OCI-LY7 (cell line): ENCODE data around the gene C12orf76. TPM values are rescaled to one million over a fixed set of nuclear protein-coding genes. Genes with fewer than 3 reads are reported as not detected.
"Not testable (repeated sequence)": the region's sequence is repeated elsewhere in the genome, so short reads cannot be mapped to it uniquely, and the experiment has no call there.

Experiments used
- BruUV-seq: library from RNA; stranded (reverse); fragments of 400-500 nt; replicated peaks from 2 replicates; lab custom pipeline; 2021; lab: Mats Ljungman, UMichigan
- CTCF ChIA-PET: fragments of 300-600 bp; sonication (Branson Sonifier 250); formaldehyde crosslinking; loops from one replicate; lab custom pipeline; 2022; ENCODE audit warnings: antibody characterized with exemption; ENCODE audit not compliant: unreplicated experiment; lab: Charles Lee
- POLR2A ChIA-PET: fragments of 300-600 bp; sonication (Branson Sonifier 250); formaldehyde crosslinking; loops from one replicate; lab custom pipeline; 2022; ENCODE audit warnings: antibody characterized with exemption; lab: Charles Lee
- DNase-seq: peaks from one replicate; pipeline ENCODE4 v3.0.0-alpha.2; 2015; ENCODE audit warnings: low spot score
- H2AFZ ChIP-seq: fragments of 200-600 bp; sonication (generic), shearing (Covaris generic); 2 replicates; pipeline ENCODE4 v1.6.1; 2014; ENCODE audit warnings: mild to moderate bottlenecking, antibody characterized with exemption, low read length, moderate library complexity
- H3K27ac ChIP-seq: fragments of 200-600 bp; sonication (generic); 2 replicates; pipeline ENCODE4 v1.5.1; 2014; ENCODE audit warnings: mixed run types, low read depth, mild to moderate bottlenecking, moderate library complexity, low read length, inconsistent platforms; ENCODE audit not compliant: poor library complexity, severe bottlenecking
- H3K36me3 ChIP-seq: fragments of 200-600 bp; sonication (generic); 2 replicates; pipeline ENCODE4 v1.6.1; 2014; ENCODE audit warnings: mild to moderate bottlenecking, antibody characterized with exemption, low read length, moderate library complexity, mixed read lengths; ENCODE audit not compliant: insufficient read depth
- H3K4me1 ChIP-seq: fragments of 200-600 bp; sonication (generic); 2 replicates; pipeline ENCODE4 v1.5.1; 2014; ENCODE audit warnings: mild to moderate bottlenecking, low read length; ENCODE audit not compliant: insufficient read depth, poor library complexity, severe bottlenecking
- H3K4me2 ChIP-seq: fragments of 200-600 bp; sonication (generic); 2 replicates; pipeline ENCODE4 v1.6.1; 2014; ENCODE audit warnings: mild to moderate bottlenecking, low read length
- H3K4me3 ChIP-seq: fragments of 200-600 bp; sonication (generic); 2 replicates; pipeline ENCODE4 v1.5.1; 2014; ENCODE audit warnings: mild to moderate bottlenecking, low read depth, low read length; ENCODE audit not compliant: poor library complexity, severe bottlenecking
- H3K79me2 ChIP-seq: fragments of 200-600 bp; sonication (generic); 2 replicates; pipeline ENCODE4 v1.6.1; 2016; ENCODE audit warnings: low read depth, mild to moderate bottlenecking, low read length, moderate library complexity, mixed read lengths; ENCODE audit not compliant: insufficient read depth
- H3K9me2 ChIP-seq: fragments of 200-600 bp; sonication (generic); 2 replicates; pipeline ENCODE4 v1.6.1; 2016; ENCODE audit warnings: mild to moderate bottlenecking, low read length, mixed read lengths; ENCODE audit not compliant: insufficient read depth
- H3K9me3 ChIP-seq: fragments of 200-600 bp; sonication (generic); 2 replicates; pipeline ENCODE4 v1.6.1; 2014; ENCODE audit warnings: mild to moderate bottlenecking, mixed run types, low read length, mixed read lengths
- H4K20me1 ChIP-seq: fragments of 200-600 bp; sonication (generic); 2 replicates; pipeline ENCODE4 v1.6.1; 2014; ENCODE audit warnings: mild to moderate bottlenecking, antibody characterized with exemption, low read length, moderate library complexity, mixed read lengths; ENCODE audit not compliant: insufficient read depth
- CTCF ChIP-seq: fragments of 200-600 bp; sonication (generic); conservative IDR thresholded peaks from 2 replicates; pipeline ENCODE4 v1.5.1; 2014; ENCODE audit warnings: mild to moderate bottlenecking, antibody characterized with exemption, low read length, moderate library complexity, mixed read lengths
- EZH2phosphoT487 ChIP-seq: fragments of 200-600 bp; sonication (generic); IDR thresholded peaks from 2 replicates; pipeline ENCODE4 v1.6.1; 2018; ENCODE audit warnings: low read depth, borderline replicate concordance, mild to moderate bottlenecking, mixed run types, antibody characterized with exemption, low read length, moderate library complexity, mixed read lengths
- intact Hi-C: fragments of 100-400 bp; cut with micrococcal nuclease; formaldehyde crosslinking; loops from one replicate; pipeline ENCODE4 v1.10.0; 2022; ENCODE audit not compliant: unreplicated experiment
- total RNA-seq, 2 experiments: library from RNA; depleted of rRNA in 1 of 2; stranded (reverse); fragments of >200 nt in 1 of 2; shearing (Covaris generic) in 1 of 2; gene quantifications; 2 replicates each; pipeline ENCODE4 v1.2.3, GENCODE V29; 2014 to 2022

Gene C12orf76
- total RNA-seq, 2 experiments from 2014 or later = 24.4 to 36.6 TPM

DNA sequence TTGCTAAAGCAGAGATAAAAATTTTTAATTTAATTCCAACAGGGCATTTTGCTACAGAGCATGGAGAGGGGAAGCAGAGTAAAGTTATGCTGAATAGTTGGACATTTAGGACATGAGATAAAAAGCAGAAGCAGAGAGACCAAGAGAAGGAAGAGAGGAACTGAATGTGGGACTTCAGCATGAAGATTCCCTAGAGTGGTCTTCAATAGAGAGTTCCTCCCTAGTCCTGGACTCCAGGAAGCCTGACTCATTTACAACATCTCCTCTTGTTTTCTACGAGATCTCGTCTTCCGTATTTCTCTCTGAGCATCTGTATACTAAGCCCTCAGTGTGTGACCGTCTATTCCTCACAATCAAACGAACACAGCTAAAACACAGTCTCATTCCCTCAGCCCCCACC lies 40.6 kb upstream of the C12orf76 start:
- H3K4me3 ChIP-seq = no peak overlapping the region
- H3K27ac ChIP-seq = no peak overlapping the region
- no peaks in the 10 kb centered on the region for H3K4me1 ChIP-seq
- ChIA-PET CTCF (no interaction called here), POLR2A (interaction anchor here (0.5 to 0.6 kb wide), 2 partner anchors 293 to 316 kb away, joined by 4 to 6 read pairs; no protein-coding TSS in a partner anchor)
- no peaks in the 10 kb centered on the region for H4K20me1 ChIP-seq
- H3K9me2 ChIP-seq = no peaks in the 10 kb centered on the region
- H3K36me3 ChIP-seq = no peaks in the 10 kb centered on the region
- no peak overlapping the region for H2AFZ ChIP-seq
- TF ChIP-seq CTCF (no peak), EZH2phosphoT487 (no peak)
- no peak for DNase-seq
- no peaks in the 10 kb centered on the region for H3K79me2 ChIP-seq
- intact Hi-C loops = no loop called here
- no peak overlapping the region for H3K4me2 ChIP-seq
- BruUV-seq = no TSS peak
- no peaks in the 10 kb centered on the region for H3K9me3 ChIP-seq

GRCh38 chr12:110088216-110088615 lies 39.9 kb upstream of the C12orf76 start:
- H3K4me3 ChIP-seq, H3K79me2 ChIP-seq, H3K4me1 ChIP-seq, DNase-seq, H3K36me3 ChIP-seq, H3K27ac ChIP-seq, CTCF ChIA-PET, H3K4me2 ChIP-seq, H3K9me2 ChIP-seq, H2AFZ ChIP-seq, H4K20me1 ChIP-seq, BruUV-seq, POLR2A ChIA-PET, H3K9me3 ChIP-seq, intact Hi-C loops: not testable (repeated sequence)

DNA sequence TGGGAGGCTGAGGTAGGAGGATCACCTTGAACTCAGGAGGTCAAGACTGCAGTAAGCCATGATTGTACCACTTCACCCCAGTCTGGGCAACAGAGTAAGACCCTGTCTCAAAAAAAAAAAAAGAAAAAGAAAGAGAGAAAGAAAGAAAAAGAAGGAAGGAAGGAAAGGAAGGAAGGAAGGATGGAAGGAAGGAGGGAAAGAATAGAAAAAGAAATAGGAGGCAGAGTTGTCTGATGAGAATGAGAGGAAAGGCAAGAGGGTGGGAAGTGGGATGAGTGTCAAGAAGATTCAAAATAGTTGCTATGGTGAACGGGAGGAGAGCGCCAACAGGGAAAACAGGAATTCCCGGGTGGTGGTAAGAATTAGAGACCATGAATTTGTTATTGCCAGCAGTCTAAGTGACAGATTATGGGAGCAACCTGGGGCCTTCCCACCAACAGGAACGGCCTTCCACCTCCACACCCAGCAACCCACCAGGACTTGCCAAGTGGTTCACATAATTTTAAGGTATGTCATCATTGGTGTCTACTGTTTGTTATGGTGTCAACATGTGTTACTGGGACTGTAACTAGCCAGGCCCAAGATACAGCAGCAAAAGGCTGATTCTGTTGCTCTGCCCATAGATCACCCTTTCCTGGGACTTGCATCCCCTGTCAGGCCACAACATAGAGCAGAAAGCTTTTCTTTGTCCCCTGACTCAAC lies 36.1 kb upstream of the C12orf76 start:
- H3K9me2 ChIP-seq = no peaks in the 10 kb centered on the region
- no peaks in the 10 kb centered on the region for H3K9me3 ChIP-seq
- no peaks in the 10 kb centered on the region for H4K20me1 ChIP-seq
- intact Hi-C loops = no loop called here
- no TSS peak for BruUV-seq
- ChIA-PET CTCF (no interaction called here), POLR2A (no interaction called here)
- no peak overlapping the region for H2AFZ ChIP-seq
- no peaks in the 10 kb centered on the region for H3K79me2 ChIP-seq
- no peak overlapping the region for H3K4me3 ChIP-seq
- no peaks in the 10 kb centered on the region for H3K36me3 ChIP-seq
- no peak for DNase-seq
- peaks cover 12% of the 10 kb centered on the region for H3K4me1 ChIP-seq
- H3K27ac ChIP-seq = no peak overlapping the region
- TF ChIP-seq CTCF (no peak), EZH2phosphoT487 (no peak)
- H3K4me2 ChIP-seq = no peak overlapping the region
